GM21528 (cell line): ENCODE measurements around the gene GOLGA8K.
"Not testable (repeated sequence)": the region's sequence is repeated elsewhere in the genome, so short reads cannot be mapped to it uniquely, and the experiment has no call there.

Experiments
- ATAC-seq: cut with Tn5 transposase; IDR thresholded peaks from one replicate; pipeline ENCODE4 v1.9.1; 2021; ENCODE audit warnings: mild to moderate bottlenecking, moderate library complexity; ENCODE audit not compliant: unreplicated experiment, low FRiP score

GOLGA8K gene

DNA sequence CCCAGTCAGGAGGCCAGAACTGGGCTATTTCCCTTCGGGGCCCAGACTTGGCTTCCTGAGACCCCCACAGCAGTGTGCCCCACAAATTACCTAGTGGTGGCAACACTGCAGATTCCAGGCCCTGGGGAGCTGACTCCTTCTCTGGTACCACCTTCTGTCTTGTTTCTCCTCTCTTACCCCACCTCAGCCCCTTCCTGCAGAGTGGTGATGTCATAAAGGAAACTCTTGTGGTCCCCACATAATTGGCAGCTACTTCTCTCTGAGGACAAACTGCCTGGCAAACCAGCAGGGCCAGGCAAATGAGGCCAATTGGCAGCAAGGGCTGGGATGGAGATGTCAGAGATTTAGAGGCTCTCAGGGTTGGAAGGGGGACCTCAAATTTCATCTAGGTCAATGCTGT, 44.6 kb downstream of the GOLGA8K start:
- not testable (repeated sequence) for ATAC-seq

- ATAC-seq, result not testable (repeated sequence)
Observed at GRCh38 chr15:32356909-32357308, 46.2 kb downstream of the GOLGA8K start.

- ATAC-seq, result not testable (repeated sequence)
Observed at GRCh38 chr15:32352748-32353147, 50.3 kb downstream of the GOLGA8K start.

DNA sequence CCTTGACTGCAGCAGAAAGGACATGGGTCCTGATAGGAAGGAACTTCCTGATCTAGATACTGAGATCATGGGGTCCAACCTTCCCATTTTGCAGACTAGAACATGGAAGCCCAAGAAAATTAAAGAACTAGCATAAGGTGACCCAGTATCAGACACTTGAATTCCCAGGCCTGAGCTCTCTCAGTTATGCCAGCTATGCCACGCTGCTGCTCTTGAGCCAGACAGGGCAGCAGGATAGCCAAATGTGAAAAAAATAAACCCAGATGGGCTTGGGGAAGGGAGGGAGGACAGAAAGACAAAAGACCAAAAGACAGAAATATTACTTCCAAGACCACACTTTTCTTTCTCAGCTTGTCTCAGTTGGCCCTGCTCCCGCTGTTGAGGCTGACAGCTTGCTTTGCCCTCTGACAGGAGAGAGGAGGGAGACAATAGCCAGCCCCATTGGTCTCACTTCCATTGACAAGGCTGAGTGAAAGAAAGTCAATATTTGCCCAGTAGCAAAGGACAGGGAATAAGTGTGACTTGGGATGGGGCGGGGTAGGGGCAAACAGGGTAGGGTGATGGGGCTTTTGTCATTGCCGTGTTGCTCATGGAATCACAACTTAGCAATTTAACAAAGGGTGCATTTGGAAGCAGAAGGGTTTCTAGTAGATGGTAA, 52.4 kb downstream of the GOLGA8K start:
- not testable (repeated sequence) for ATAC-seq

- not testable (repeated sequence) for ATAC-seq
Observed at GRCh38 chr15:32347037-32347436, 56.1 kb downstream of the GOLGA8K start.

DNA sequence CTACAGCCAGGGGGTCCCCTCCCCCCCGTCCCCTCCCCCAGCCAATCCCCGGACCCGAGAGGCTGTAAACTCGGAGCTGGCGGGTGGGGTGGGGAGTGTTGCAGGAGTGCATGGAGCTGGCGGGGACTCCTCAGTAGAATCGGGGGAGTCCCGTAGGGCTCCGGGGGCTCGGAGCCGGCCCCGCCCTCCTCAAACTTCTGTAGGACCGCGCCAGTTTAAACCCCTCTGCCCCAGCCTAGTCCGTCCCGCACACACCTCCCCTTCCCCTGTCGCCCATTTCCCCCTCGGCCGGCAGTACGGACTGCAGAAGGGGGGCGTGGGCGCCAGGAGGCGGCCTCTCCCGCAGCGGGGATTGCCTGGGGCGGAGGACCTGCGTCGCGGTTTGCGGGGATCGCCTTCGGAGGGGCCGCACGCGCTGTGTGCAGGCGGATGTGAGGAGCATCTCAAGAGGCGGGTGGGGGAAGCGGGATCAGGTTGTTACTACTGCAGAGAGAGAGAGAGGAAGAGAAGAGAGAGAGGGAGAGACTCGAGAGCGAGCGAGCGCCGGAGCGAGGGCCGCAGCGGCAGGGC, 57.0 kb downstream of the GOLGA8K start:
- not testable (repeated sequence) for ATAC-seq

DNA sequence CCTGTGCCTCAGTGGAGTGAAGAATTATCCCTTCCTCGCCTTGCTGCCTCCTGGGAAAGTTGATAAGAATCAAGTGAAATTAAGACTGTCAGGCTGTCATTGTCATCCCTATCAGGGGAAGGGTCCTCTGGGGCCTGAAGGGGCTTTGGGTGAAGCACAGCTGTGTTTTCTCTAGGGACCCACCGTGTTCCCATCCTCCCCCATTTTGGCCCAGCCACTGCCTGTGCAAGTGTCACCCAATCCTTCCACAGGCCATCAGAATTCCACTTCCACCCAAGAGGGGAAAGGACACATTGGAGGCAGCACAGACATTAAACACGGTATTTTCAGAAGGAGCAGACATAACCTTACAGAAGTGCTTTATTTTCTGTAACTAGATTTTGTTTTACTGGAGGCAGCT, 59.2 kb downstream of the GOLGA8K start:
- ATAC-seq, result not testable (repeated sequence)
